ENCODE measurements around the gene RAPGEF3. TPM values are rescaled to one million over a fixed set of nuclear protein-coding genes. Genes with fewer than 3 reads are reported as not detected.

Gene RAPGEF3
- total and polyA plus RNA-seq, 9 of the 15 experiments (the other 6 are each of a cell fraction or from before 2014, with no cell fraction given), result 0.03 to 0.78 (median 0.37) TPM; not detected in 1

DNA sequence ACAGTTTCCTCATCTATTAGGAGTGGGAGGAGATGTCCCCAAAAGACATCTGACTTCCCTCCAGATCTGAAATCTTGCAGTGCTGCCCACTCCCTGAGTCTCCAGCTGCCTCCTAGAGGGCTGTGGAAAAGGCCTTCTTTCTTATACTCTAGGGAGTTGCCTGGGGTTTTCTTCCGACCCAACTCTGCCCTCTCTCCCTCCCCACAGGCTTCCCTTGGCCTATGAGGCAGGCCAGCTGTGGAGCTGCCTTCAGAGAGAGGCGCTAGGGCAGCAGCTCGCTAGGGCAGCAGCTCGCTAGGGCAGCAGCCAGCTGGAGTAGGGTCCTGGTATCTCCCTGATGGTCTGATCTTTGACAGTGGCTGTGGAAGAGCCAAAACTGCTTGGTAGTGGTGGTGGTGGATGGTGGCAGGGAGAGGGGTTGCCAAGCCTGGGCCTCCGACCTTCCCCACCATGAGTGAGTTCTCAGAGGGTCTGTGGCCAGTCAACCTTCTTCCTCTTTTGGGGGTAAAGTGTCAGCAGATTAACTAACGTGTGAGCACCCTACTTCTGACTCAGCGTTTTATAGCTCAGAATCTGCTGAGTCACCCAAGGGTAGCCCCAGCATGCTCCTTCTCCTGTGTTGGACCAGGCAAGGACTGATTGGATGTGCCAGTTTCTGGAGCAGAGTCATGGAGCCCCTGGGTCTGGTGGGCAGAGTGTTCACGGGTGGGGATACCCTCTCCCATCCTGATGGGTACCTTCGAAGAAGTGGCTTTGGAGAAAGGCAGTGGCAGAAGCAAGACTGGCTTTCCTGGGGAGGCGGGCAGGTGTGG, 16.6 kb upstream of the RAPGEF3 start (continued):
- TF ChIP-seq, protein P1, sequence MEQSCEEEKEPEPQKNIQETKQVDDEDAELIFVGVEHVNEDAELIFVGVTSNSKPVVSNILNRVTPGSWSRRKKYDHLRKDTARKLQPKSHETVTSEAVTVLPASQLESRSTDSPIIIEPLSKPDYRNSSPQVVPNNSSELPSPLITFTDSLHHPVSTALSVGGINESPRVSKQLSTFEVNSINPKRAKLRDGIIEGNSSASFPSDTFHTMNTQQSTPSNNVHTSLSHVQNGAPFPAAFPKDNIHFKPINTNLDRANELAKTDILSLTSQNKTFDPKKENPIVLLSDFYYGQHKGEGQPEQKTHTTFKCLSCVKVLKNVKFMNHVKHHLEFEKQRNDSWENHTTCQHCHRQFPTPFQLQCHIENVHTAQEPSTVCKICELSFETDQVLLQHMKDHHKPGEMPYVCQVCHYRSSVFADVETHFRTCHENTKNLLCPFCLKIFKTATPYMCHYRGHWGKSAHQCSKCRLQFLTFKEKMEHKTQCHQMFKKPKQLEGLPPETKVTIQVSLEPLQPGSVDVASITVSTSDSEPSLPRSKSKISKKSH (CRISPR knock-in tag; IDR thresholded peaks at IDR 0.05), result no peak
- TF ChIP-seq, protein P2, sequence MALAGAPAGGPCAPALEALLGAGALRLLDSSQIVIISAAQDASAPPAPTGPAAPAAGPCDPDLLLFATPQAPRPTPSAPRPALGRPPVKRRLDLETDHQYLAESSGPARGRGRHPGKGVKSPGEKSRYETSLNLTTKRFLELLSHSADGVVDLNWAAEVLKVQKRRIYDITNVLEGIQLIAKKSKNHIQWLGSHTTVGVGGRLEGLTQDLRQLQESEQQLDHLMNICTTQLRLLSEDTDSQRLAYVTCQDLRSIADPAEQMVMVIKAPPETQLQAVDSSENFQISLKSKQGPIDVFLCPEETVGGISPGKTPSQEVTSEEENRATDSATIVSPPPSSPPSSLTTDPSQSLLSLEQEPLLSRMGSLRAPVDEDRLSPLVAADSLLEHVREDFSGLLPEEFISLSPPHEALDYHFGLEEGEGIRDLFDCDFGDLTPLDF (CRISPR knock-in tag; IDR thresholded peaks at IDR 0.05), result no peak
- TF ChIP-seq, protein P3, sequence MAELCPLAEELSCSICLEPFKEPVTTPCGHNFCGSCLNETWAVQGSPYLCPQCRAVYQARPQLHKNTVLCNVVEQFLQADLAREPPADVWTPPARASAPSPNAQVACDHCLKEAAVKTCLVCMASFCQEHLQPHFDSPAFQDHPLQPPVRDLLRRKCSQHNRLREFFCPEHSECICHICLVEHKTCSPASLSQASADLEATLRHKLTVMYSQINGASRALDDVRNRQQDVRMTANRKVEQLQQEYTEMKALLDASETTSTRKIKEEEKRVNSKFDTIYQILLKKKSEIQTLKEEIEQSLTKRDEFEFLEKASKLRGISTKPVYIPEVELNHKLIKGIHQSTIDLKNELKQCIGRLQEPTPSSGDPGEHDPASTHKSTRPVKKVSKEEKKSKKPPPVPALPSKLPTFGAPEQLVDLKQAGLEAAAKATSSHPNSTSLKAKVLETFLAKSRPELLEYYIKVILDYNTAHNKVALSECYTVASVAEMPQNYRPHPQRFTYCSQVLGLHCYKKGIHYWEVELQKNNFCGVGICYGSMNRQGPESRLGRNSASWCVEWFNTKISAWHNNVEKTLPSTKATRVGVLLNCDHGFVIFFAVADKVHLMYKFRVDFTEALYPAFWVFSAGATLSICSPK (IDR thresholded peaks at IDR 0.05; ENCODE audit: borderline replicate concordance), result no peak
- TF ChIP-seq POLR3A (IDR thresholded peaks at IDR 0.05; ENCODE audit: borderline replicate concordance, extremely low read depth, insufficient read depth, insufficient read length) (no peak), NFYB (IDR thresholded peaks at IDR 0.05; ENCODE audit: extremely low read depth, insufficient read length) (no peak), CBFA2T2 (conservative IDR thresholded peaks at IDR 0.05) (peak; percentile 28; the same call in 1 of the 2 replicates), ARID2 (IDR thresholded peaks at IDR 0.05) (no peak), HMG20A (CRISPR knock-in tag; conservative IDR thresholded peaks at IDR 0.05) (no peak), RBBP5 (IDR thresholded peaks at IDR 0.05; ENCODE audit: borderline replicate concordance, insufficient read depth, low read length, poor library complexity, severe bottlenecking) (peak; percentile 51), CSDE1 (IDR thresholded peaks at IDR 0.05) (no peak), U2AF2 (optimal IDR thresholded peaks at IDR 0.05; ENCODE audit: low read depth, low read length) (no peak), STAT5B (CRISPR knock-in tag; IDR thresholded peaks at IDR 0.05) (no peak), SREBF2 (CRISPR knock-in tag; IDR thresholded peaks at IDR 0.05) (no peak), ZNF584 (CRISPR knock-in tag; IDR thresholded peaks at IDR 0.05; ENCODE audit: low read depth) (peak; percentile 73; the same call in 1 of the 2 replicates), DNMT1 (IDR thresholded peaks at IDR 0.05) (no peak), ZSCAN32 (CRISPR knock-in tag; IDR thresholded peaks at IDR 0.05) (no peak), SAFB2 (IDR thresholded peaks at IDR 0.05; ENCODE audit: borderline replicate concordance, low read depth, low read length, severe bottlenecking) (no peak), JUN (IDR thresholded peaks at IDR 0.05; ENCODE audit: borderline replicate concordance, low read depth, low read length) (peak; percentile 67; the same call in 1 of the 2 replicates), JUN (CRISPR knock-in tag; IDR thresholded peaks at IDR 0.05; ENCODE audit: borderline replicate concordance) (no peak)
- TF ChIP-seq, protein P4, sequence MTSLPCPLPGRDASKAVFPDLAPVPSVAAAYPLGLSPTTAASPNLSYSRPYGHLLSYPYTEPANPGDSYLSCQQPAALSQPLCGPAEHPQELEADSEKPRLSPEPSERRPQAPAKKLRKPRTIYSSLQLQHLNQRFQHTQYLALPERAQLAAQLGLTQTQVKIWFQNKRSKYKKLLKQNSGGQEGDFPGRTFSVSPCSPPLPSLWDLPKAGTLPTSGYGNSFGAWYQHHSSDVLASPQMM (CRISPR knock-in tag; IDR thresholded peaks at IDR 0.05), result no peak
- TF ChIP-seq, protein P5, sequence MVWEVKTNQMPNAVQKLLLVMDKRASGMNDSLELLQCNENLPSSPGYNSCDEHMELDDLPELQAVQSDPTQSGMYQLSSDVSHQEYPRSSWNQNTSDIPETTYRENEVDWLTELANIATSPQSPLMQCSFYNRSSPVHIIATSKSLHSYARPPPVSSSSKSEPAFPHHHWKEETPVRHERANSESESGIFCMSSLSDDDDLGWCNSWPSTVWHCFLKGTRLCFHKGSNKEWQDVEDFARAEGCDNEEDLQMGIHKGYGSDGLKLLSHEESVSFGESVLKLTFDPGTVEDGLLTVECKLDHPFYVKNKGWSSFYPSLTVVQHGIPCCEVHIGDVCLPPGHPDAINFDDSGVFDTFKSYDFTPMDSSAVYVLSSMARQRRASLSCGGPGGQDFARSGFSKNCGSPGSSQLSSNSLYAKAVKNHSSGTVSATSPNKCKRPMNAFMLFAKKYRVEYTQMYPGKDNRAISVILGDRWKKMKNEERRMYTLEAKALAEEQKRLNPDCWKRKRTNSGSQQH (CRISPR knock-in tag; IDR thresholded peaks at IDR 0.05), result no peak; the same call in 1 of the 2 replicates
